GM12875 (cell line): ENCODE measurements around the gene APOBR.
"Not testable (repeated sequence)": the region's sequence is repeated elsewhere in the genome, so short reads cannot be mapped to it uniquely, and the experiment has no call there.

ENCODE experiments used
- H3K4me3 ChIP-seq: one replicate; pipeline ENCODE4 v1.5.1; 2011; ENCODE audit warnings: low read depth, low read length, control low read depth
- CTCF ChIP-seq: IDR thresholded peaks from 2 replicates; pipeline ENCODE4 v1.5.1; 2011; ENCODE audit warnings: low read depth, mild to moderate bottlenecking, control low read depth, inconsistent platforms, low read length, moderate library complexity, borderline replicate concordance; ENCODE audit not compliant: insufficient read depth

The APOBR gene

GRCh38 chr16:28494121-28494851 lies at the start of gene APOBR:
TSS of gene APOBR (plus strand) at chr16:28494643. CDS start at chr16:28494682, 39 bp downstream.
- H3K4me3 ChIP-seq, result peak within 1 kb of the TSS; percentile 51
- no peak for TF ChIP-seq CTCF

GRCh38 chr16:28446388-28446787 lies 48.1 kb upstream of the APOBR start:
- H3K4me3 ChIP-seq, result not testable (repeated sequence)

GRCh38 chr16:28447081-28447480 lies 47.4 kb upstream of the APOBR start:
- not testable (repeated sequence) for H3K4me3 ChIP-seq

GRCh38 chr16:28473714-28474265 lies 20.7 kb upstream of the APOBR start:
- no peak for TF ChIP-seq CTCF

GRCh38 chr16:28475221-28475620 lies 19.2 kb upstream of the APOBR start:
- no peak for TF ChIP-seq CTCF

More at GRCh38 chr16:28473714-28474265, 20.7 kb upstream of the APOBR start:
- no peak overlapping the region for H3K4me3 ChIP-seq

GRCh38 chr16:28477311-28477920 lies 17.0 kb upstream of the APOBR start:
- H3K4me3 ChIP-seq, result no peak overlapping the region
- no peak for TF ChIP-seq CTCF

More at GRCh38 chr16:28475221-28475620, 19.2 kb upstream of the APOBR start:
- H3K4me3 ChIP-seq, result no peak overlapping the region

- no peak for TF ChIP-seq CTCF
- H3K4me3 ChIP-seq, result no peak overlapping the region
These were observed 15.8 kb upstream of the APOBR start for GRCh38 chr16:28478506-28479180.
